ENCODE results near the gene PTGDS. TPM values are rescaled to one million over a fixed set of nuclear protein-coding genes. Genes with fewer than 3 reads are reported as not detected.

Gene PTGDS
- polyA plus RNA-seq, 1 donor from 2014 or later: 2.0 TPM

DNA sequence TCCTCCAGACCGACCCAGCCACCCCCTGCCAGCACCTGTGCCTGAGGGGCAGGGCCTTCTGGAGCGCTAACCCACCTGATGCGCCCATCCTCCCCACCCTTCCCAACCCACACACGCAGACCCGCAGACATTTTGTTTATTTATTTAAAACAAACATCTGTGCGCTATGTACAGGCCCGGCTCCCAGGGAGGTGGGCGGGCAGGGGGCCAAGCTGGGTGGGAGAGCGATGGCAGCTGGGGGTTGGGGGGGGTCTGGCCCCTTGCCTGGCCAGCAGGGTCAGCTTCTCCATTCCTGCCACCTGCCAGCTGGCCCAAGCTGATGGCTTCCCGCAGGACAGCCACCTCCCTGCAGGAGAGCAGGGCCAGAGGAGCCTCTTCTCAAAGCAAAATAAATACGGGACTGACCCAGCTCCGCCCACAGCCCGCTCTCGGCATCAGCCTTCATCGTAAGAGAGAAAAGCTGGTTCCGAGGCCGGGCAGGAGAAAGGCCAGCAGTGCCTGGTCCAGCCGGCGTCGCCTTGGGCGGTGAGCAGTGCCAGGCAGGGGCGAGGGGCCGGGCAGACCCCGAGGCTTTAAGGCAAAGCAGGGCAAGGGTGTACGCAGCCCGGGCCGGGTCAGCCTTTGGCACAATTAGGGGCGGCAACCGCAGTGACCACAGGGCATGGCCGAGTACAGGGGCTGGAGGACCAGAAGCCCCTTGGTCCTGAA, 30.0 kb downstream of the PTGDS start:
- Histone ChIP-seq H3K27ac (ENCODE audit: low read length) (no peak overlapping the region), H2AFZ (ENCODE audit: low read depth, low read length) (no peak overlapping the region), H3K4me3 (ENCODE audit: low read length) (no peak overlapping the region), H3K27me3 (ENCODE audit: insufficient read depth, low read depth, low read length) (no peaks in the 10 kb centered on the region), H3K9ac (ENCODE audit: low read length) (no peak overlapping the region), H3K9me2 (ENCODE audit: insufficient read depth, low read length) (no peaks in the 10 kb centered on the region), H3K79me2 (replicated peaks; ENCODE audit: insufficient read depth, low read length) (no peaks in the 10 kb centered on the region), H3F3A (ENCODE audit: insufficient read depth, low read length, poor library complexity, severe bottlenecking) (no peaks in the 10 kb centered on the region), H3K36me3 (ENCODE audit: insufficient read depth, low read length) (no peaks in the 10 kb centered on the region), H4K20me1 (ENCODE audit: insufficient read depth) (no peaks in the 10 kb centered on the region), H3K4me2 (ENCODE audit: low read length) (no peak overlapping the region), H3K9me3 (ENCODE audit: low read length) (no peaks in the 10 kb centered on the region)
- TF ChIP-seq EZH2 (IDR thresholded peaks at IDR 0.05; ENCODE audit: borderline replicate concordance, insufficient read depth, low read length, poor library complexity, severe bottlenecking) (no peak), EP300 (conservative IDR thresholded peaks at IDR 0.05; ENCODE audit: poor library complexity, severe bottlenecking) (no peak), TAF1 (IDR thresholded peaks at IDR 0.05; ENCODE audit: low read depth) (no peak), MXI1 (conservative IDR thresholded peaks at IDR 0.05; ENCODE audit: poor library complexity, severe bottlenecking) (no peak), RAD21 (conservative IDR thresholded peaks at IDR 0.05) (no peak), POLR2AphosphoS5 (IDR thresholded peaks at IDR 0.05) (no peak)
- TF ChIP-seq, protein P1, sequence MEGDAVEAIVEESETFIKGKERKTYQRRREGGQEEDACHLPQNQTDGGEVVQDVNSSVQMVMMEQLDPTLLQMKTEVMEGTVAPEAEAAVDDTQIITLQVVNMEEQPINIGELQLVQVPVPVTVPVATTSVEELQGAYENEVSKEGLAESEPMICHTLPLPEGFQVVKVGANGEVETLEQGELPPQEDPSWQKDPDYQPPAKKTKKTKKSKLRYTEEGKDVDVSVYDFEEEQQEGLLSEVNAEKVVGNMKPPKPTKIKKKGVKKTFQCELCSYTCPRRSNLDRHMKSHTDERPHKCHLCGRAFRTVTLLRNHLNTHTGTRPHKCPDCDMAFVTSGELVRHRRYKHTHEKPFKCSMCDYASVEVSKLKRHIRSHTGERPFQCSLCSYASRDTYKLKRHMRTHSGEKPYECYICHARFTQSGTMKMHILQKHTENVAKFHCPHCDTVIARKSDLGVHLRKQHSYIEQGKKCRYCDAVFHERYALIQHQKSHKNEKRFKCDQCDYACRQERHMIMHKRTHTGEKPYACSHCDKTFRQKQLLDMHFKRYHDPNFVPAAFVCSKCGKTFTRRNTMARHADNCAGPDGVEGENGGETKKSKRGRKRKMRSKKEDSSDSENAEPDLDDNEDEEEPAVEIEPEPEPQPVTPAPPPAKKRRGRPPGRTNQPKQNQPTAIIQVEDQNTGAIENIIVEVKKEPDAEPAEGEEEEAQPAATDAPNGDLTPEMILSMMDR (IDR thresholded peaks at IDR 0.05; ENCODE audit: poor library complexity, severe bottlenecking): no peak
- TF ChIP-seq, protein P2, sequence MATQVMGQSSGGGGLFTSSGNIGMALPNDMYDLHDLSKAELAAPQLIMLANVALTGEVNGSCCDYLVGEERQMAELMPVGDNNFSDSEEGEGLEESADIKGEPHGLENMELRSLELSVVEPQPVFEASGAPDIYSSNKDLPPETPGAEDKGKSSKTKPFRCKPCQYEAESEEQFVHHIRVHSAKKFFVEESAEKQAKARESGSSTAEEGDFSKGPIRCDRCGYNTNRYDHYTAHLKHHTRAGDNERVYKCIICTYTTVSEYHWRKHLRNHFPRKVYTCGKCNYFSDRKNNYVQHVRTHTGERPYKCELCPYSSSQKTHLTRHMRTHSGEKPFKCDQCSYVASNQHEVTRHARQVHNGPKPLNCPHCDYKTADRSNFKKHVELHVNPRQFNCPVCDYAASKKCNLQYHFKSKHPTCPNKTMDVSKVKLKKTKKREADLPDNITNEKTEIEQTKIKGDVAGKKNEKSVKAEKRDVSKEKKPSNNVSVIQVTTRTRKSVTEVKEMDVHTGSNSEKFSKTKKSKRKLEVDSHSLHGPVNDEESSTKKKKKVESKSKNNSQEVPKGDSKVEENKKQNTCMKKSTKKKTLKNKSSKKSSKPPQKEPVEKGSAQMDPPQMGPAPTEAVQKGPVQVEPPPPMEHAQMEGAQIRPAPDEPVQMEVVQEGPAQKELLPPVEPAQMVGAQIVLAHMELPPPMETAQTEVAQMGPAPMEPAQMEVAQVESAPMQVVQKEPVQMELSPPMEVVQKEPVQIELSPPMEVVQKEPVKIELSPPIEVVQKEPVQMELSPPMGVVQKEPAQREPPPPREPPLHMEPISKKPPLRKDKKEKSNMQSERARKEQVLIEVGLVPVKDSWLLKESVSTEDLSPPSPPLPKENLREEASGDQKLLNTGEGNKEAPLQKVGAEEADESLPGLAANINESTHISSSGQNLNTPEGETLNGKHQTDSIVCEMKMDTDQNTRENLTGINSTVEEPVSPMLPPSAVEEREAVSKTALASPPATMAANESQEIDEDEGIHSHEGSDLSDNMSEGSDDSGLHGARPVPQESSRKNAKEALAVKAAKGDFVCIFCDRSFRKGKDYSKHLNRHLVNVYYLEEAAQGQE (IDR thresholded peaks at IDR 0.05; ENCODE audit: borderline replicate concordance): no peak

DNA sequence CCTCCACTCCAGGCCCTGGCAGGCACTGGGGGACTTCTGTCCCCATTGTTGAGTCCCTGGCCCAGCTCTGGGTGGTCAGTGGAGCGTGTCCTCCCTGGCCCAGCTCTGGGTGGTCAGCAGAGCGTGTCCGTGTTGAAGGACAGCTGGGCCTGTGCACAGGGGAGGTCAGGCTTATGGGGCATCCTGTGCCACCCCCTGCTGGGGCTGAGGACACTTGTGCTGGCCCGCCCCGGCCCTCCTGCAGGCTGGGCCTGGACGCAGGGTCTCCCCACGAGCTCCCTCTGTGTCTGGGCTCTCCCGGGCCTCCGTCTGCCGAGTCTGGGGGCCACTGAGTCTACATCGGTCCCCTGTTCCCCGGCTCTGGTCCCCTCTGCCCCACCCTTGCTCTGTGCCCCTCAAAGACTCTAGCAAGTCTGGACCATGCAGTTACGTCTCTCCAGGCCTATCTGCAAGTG, 30.5 kb downstream of the PTGDS start:
- Histone ChIP-seq H3K4me2 (ENCODE audit: low read length) (no peak overlapping the region), H3F3A (ENCODE audit: insufficient read depth, low read length, poor library complexity, severe bottlenecking) (no peaks in the 10 kb centered on the region), H3K4me3 (ENCODE audit: low read length) (no peak overlapping the region), H2AFZ (ENCODE audit: low read depth, low read length) (no peak overlapping the region), H3K79me2 (replicated peaks; ENCODE audit: insufficient read depth, low read length) (no peaks in the 10 kb centered on the region), H3K27me3 (ENCODE audit: insufficient read depth, low read depth, low read length) (no peaks in the 10 kb centered on the region), H4K20me1 (ENCODE audit: insufficient read depth) (no peaks in the 10 kb centered on the region), H3K9me3 (ENCODE audit: low read length) (no peaks in the 10 kb centered on the region), H3K9ac (ENCODE audit: low read length) (no peak overlapping the region), H3K36me3 (ENCODE audit: insufficient read depth, low read length) (no peaks in the 10 kb centered on the region), H3K27ac (ENCODE audit: low read length) (no peak overlapping the region), H3K9me2 (ENCODE audit: insufficient read depth, low read length) (no peaks in the 10 kb centered on the region)
- TF ChIP-seq POLR2AphosphoS5 (IDR thresholded peaks at IDR 0.05) (no peak), MXI1 (conservative IDR thresholded peaks at IDR 0.05; ENCODE audit: poor library complexity, severe bottlenecking) (no peak), EZH2 (IDR thresholded peaks at IDR 0.05; ENCODE audit: borderline replicate concordance, insufficient read depth, low read length, poor library complexity, severe bottlenecking) (no peak), RAD21 (conservative IDR thresholded peaks at IDR 0.05) (no peak), SMC3 (conservative IDR thresholded peaks at IDR 0.05; ENCODE audit: poor library complexity) (no peak), TAF1 (IDR thresholded peaks at IDR 0.05; ENCODE audit: low read depth) (no peak)
- TF ChIP-seq, protein P2 (IDR thresholded peaks at IDR 0.05; ENCODE audit: borderline replicate concordance): no peak

Measured in neural cell (in vitro differentiated cells).